ENCODE data around the gene IFT57. TPM values are rescaled to one million over a fixed set of nuclear protein-coding genes. Genes with fewer than 3 reads are reported as not detected.

IFT57 gene
- total and polyA plus RNA-seq, 10 donors = 26.2 to 48.9 (median 38.9) TPM

GRCh38 chr3:108239082-108239481 is 16.9 kb upstream of the IFT57 start:
- no peaks in the 10 kb centered on the region for H3K36me3 ChIP-seq
- DNase-seq = no peak
- no peak overlapping the region for H3K4me3 ChIP-seq
- 45 to 69% (median 53%) methylated on average over 1 of the region's 1 CpG for WGBS, 5 donors
- no peaks in the 10 kb centered on the region for H3K9me3 ChIP-seq
- no peaks in the 10 kb centered on the region for H3K27me3 ChIP-seq (replicated peaks in 1 of 7)
- intact Hi-C loops (cut with DNase I; ENCODE audit: low total_unique reads) = no loop called here
- H3K4me1 ChIP-seq = no peaks in the 10 kb centered on the region
- no peak for TF ChIP-seq POLR2AphosphoS5 (IDR thresholded peaks at IDR 0.05)
- no peak for TF ChIP-seq CTCF (IDR thresholded peaks at IDR 0.05 in 8 of 11, conservative IDR thresholded peaks at IDR 0.05 in 3 of 11)
- TF ChIP-seq POLR2A (IDR thresholded peaks at IDR 0.05) = no peak
- no peak overlapping the region for H3K27ac ChIP-seq

- no peak overlapping the region for H3K4me3 ChIP-seq
- no peak for TF ChIP-seq CTCF (IDR thresholded peaks at IDR 0.05 in 8 of 11, conservative IDR thresholded peaks at IDR 0.05 in 3 of 11)
- TF ChIP-seq POLR2A (IDR thresholded peaks at IDR 0.05) = no peak
- no peak for TF ChIP-seq POLR2AphosphoS5 (IDR thresholded peaks at IDR 0.05)
- WGBS, 5 donors = 92 to 100% (median 100%) methylated on average over 1 of the region's 1 CpG
- no peaks in the 10 kb centered on the region for H3K4me1 ChIP-seq
- no peak overlapping the region for H3K27ac ChIP-seq
- intact Hi-C loops (cut with DNase I; ENCODE audit: low total_unique reads) = no loop called here
- H3K36me3 ChIP-seq = no peaks in the 10 kb centered on the region
- H3K27me3 ChIP-seq (replicated peaks in 1 of 7) = no peaks in the 10 kb centered on the region
- no peaks in the 10 kb centered on the region for H3K9me3 ChIP-seq
- DNase-seq = no peak
These were observed 13.1 kb upstream of the IFT57 start for GRCh38 chr3:108235290-108235689.

GRCh38 chr3:108234387-108234957 is 12.2 kb upstream of the IFT57 start:
- 65 to 90% (median 82%) methylated on average over 1 of the region's 1 CpG for WGBS, 5 donors
- no peak overlapping the region for H3K4me3 ChIP-seq
- intact Hi-C loops (cut with DNase I; ENCODE audit: low total_unique reads) = no loop called here
- no peak for DNase-seq
- H3K36me3 ChIP-seq = no peaks in the 10 kb centered on the region
- H3K27ac ChIP-seq = no peak overlapping the region
- H3K4me1 ChIP-seq = no peaks in the 10 kb centered on the region
- TF ChIP-seq POLR2A (IDR thresholded peaks at IDR 0.05) (no peak), CTCF (IDR thresholded peaks at IDR 0.05 in 8 of 11, conservative IDR thresholded peaks at IDR 0.05 in 3 of 11) (no peak), POLR2AphosphoS5 (IDR thresholded peaks at IDR 0.05) (no peak)
- no peaks in the 10 kb centered on the region for H3K9me3 ChIP-seq
- H3K27me3 ChIP-seq (replicated peaks in 1 of 7) = no peaks in the 10 kb centered on the region

- H3K27ac ChIP-seq = no peak overlapping the region
- H3K4me3 ChIP-seq = no peak overlapping the region
- H3K9me3 ChIP-seq = no peaks in the 10 kb centered on the region
- H3K4me1 ChIP-seq = peaks cover 4 to 22% (median 15%) of the 10 kb centered on the region in 6 donors
- 91 to 100% (median 95%) methylated on average over 1 of the region's 1 CpG for WGBS, 5 donors
- H3K36me3 ChIP-seq = no peaks in the 10 kb centered on the region
- DNase-seq = no peak
- TF ChIP-seq CTCF (IDR thresholded peaks at IDR 0.05 in 8 of 11, conservative IDR thresholded peaks at IDR 0.05 in 3 of 11) (no peak), POLR2A (IDR thresholded peaks at IDR 0.05) (no peak), POLR2AphosphoS5 (IDR thresholded peaks at IDR 0.05) (no peak)
- intact Hi-C loops (cut with DNase I; ENCODE audit: low total_unique reads) = no loop called here
- no peaks in the 10 kb centered on the region for H3K27me3 ChIP-seq (replicated peaks in 1 of 7)
These were observed 6.1 kb upstream of the IFT57 start for GRCh38 chr3:108228286-108228685.

Data from spleen (tissue), 11 donors.